Muscle of leg (tissue), 11 donors: ENCODE results near the gene ATP5IF1. TPM values are rescaled to one million over a fixed set of nuclear protein-coding genes. Genes with fewer than 3 reads are reported as not detected.

Experiments
- DNase-seq: peaks from one replicate; pipeline ENCODE4 v3.0.0; 2013
- H3K27ac ChIP-seq: one replicate; pipeline ENCODE4 v1.5.1; 2013; ENCODE audit warnings: mild to moderate bottlenecking, low read length, control low read depth
- H3K27me3 ChIP-seq: one replicate; pipeline ENCODE4 v1.6.1; 2013; ENCODE audit warnings: low read length; ENCODE audit not compliant: control insufficient read depth, insufficient read depth
- H3K36me3 ChIP-seq: one replicate; pipeline ENCODE4 v1.6.1; 2013; ENCODE audit warnings: low read length; ENCODE audit not compliant: control insufficient read depth, insufficient read depth
- H3K4me1 ChIP-seq: one replicate; pipeline ENCODE4 v1.6.1; 2013; ENCODE audit warnings: low read length; ENCODE audit not compliant: control insufficient read depth, insufficient read depth
- H3K4me3 ChIP-seq: one replicate; pipeline ENCODE4 v1.5.1; 2013; ENCODE audit warnings: low read length, control low read depth
- H3K9me3 ChIP-seq: replicated peaks from 2 replicates; pipeline ENCODE4 v1.6.1; 2013; ENCODE audit warnings: low read depth, low read length; ENCODE audit not compliant: control insufficient read depth
- WGBS: methylation state at CpG from one replicate; pipeline ENCODE4 v1.1.5; 2013; ENCODE audit warnings: missing lambda C conversion rate; ENCODE audit not compliant: insufficient coverage; 5-methylcytosine and 5-hydroxymethylcytosine counted together
- polyA plus RNA-seq, 8 donors: library from polyadenylated mRNA; unstranded; fragments of 120-200 nt; gene quantifications; one replicate each; pipeline versions ENCODE4 v1.2.1 to v1.2.3, GENCODE V29; 2013; ENCODE audit warnings: inconsistent platforms in 1 of 8, low replicate concordance in 1 of 8; ENCODE audit not compliant: insufficient read length in 8 of 8, insufficient read depth in 1 of 8
- total RNA-seq: library from RNA; stranded (reverse); fragments of 120-200 nt; gene quantifications from one replicate; pipeline ENCODE4 v1.2.4, GENCODE V29; 2013

ATP5IF1 gene
- total and polyA plus RNA-seq, 9 donors, result 72.7 to 116 (median 101) TPM

DNA sequence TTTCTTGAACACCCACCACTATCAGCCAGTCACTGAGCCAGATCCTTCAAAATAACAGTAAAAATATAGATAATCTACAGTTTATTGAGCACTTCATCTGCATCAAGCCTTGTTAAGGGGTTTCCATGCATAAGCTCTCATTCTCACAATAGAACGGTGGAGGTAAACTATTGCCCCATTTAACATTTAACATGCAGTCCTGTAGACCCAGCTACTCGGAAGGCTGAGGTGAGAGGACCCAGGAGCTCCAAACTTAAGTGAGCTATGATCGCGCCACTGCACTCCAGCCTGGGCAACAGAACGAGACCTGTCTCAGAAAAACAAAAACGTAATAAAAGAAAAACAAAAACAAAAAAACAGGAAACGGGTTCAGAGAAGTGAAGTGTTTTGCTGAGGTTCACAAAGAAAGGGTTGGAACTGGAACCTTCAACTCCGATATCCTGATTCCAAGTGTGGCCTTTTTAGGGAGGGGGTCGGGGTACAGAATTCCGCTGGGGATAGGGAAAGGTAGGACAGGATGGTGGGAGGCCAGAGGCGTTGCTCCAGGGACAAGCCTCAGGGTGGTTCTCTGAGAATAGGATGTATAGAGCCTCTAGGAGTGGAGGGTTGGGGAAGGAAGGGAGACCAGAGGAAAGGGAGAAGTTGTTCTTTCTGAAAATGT, 11.8 kb downstream of the ATP5IF1 start:
- Histone ChIP-seq H3K9me3 (no peaks in the 10 kb centered on the region), H3K4me3 (peak overlapping the region; percentile 70), H3K36me3 (peaks cover 3% of the 10 kb centered on the region), H3K27me3 (no peaks in the 10 kb centered on the region), H3K4me1 (peaks cover 18% of the 10 kb centered on the region), H3K27ac (peak overlapping the region; percentile 91)
- 68% methylated on average over 5 of the region's 11 CpGs for WGBS
- peak; percentile 33 for DNase-seq

DNA sequence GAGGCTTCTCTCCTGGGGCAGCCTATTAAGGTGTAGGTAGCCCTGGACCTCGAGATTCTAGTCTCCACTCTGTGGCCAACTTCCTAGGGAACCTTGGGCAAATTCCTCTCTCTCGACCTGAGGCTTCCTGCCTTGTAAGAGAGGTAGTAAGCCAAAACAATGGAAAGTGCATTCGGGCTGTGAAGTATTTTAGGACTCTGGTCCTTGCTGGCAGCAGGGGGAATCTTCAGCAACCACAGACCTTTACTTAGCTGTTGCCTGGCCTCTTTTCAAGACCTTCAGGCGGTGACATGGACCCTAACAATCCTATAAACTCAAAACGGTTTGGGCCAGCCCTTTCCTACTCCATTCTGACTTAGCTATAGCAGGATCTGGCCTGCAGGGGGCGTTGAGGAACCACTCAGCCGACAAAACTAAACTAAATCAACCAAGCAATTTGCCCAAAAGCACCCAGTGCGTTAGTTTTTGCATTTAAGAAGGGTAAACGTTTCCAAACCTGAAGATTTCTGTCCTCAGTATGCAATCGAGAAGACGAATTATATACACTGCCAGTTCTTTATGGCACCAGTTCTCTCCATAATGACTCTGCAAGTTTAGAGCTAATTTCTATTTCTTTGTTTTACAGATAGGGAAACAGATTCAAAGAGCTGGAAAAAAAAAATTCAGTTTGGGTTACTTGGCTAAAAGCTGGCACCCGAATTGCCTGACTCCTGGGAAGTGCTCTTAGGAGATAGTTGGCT, 12.5 kb downstream of the ATP5IF1 start:
- Histone ChIP-seq H3K4me1 (peaks cover 18% of the 10 kb centered on the region), H3K4me3 (no peak overlapping the region), H3K27me3 (no peaks in the 10 kb centered on the region)

DNA sequence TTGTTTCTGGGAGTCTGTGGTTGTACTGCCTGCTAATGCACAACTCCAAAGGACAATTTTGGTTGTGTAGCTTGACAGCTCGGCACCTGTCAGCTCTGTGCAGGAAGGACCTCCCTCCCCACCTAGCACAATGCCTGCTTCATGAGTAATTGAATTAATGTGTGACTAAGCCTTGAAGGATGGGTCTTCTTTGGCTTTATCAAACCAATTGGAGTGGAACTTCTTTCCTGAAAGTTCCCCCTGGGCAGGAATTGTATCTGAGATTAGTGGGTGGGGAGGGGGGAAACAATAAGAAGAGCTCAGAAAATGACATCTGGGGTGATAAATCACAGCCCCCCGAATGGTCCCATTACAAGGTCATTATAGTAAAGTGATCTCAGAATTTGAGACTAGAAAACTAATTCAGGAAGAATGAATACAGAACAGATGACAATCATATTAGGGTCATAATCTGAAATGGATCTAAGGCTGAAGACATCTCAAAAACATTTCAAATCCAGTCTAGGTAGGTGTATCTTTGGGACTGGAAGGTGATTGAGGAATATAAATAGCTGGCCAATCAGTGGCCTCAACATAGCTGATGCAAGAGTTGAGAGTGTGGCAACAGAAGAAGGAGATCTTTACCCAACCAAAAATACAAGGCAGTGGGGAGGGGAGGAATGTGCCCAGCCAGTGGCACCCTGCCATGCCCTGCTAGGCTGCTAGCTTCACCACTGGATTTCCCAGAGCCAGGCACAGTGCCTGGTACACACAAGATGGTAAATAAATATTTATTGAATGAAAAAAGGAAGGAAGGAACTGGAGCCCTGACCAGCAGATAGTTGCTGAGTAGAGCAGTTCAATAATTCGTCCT, 13.3 kb downstream of the ATP5IF1 start:
- WGBS, result no CpG with 5 or more reads among the region's 3 CpGs
- DNase-seq, result no peak
- Histone ChIP-seq H3K4me1 (peaks cover 18% of the 10 kb centered on the region), H3K27me3 (no peaks in the 10 kb centered on the region), H3K4me3 (no peak overlapping the region), H3K27ac (no peak overlapping the region), H3K36me3 (no peaks in the 10 kb centered on the region), H3K9me3 (no peaks in the 10 kb centered on the region)

More for the DNA sequence above, 12.5 kb downstream of the ATP5IF1 start:
- Histone ChIP-seq H3K27ac (peak overlapping the region; percentile 91), H3K36me3 (no peaks in the 10 kb centered on the region), H3K9me3 (no peaks in the 10 kb centered on the region)
- 0% methylated on average over 3 of the region's 12 CpGs for WGBS
- DNase-seq, result peak; percentile 85

DNA sequence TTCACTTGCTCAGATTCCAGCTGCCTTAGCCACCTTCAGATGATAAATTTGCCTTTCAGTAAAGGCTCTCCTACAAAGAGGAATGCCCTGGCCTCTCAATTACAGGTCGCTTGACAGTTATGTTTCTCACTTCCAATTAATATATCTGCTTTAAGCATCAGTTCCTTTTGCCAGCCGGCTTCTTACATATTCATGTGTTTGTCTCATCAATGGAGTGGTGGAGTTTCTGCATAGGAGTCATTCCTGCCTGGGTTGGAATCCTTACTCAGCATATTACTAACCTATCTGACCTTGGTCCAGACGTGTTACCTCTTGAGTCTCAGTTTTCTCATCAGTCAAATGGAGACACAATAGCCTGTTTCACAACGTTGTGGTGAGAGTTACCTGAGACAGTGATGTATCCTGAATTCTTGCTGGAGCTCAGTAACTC, 14.0 kb downstream of the ATP5IF1 start:
- H3K36me3 ChIP-seq, result no peaks in the 10 kb centered on the region
- no peaks in the 10 kb centered on the region for H3K9me3 ChIP-seq
- no peak overlapping the region for H3K27ac ChIP-seq
- H3K27me3 ChIP-seq, result no peaks in the 10 kb centered on the region
- H3K4me3 ChIP-seq, result no peak overlapping the region
- no CpG with 5 or more reads among the region's 4 CpGs for WGBS
- no peak for DNase-seq
- peaks cover 17% of the 10 kb centered on the region for H3K4me1 ChIP-seq

DNA sequence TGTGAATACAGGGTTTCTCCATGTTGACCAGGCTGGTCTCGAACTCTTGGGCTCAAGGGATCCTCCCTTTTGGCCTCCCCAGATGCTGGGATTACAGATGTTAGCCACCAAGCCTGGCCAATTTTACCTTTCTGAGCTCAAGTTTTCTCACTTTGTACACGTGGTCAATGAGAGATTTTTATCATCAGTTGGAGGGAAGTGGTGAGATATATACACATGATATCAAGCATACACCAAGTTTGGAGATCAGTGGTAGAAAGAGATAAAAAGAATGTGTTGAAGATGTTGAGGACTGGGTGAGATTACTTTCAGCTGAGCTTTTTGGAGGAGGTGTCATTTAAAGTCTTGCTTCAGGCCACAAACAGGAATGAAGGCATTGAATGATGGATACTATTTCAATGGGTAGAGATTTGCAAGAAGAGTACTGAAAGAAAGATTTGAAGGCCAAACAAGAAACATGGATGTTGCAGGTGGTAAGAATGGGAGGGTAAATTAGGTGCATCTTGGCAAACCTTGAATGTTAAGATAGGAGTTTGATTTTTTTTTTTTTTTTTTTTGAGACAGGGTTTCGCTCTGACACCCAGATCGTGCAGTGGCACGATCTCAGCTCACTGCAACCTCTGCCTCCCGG, 20.4 kb downstream of the ATP5IF1 start:
- Histone ChIP-seq H3K27ac (no peak overlapping the region), H3K9me3 (no peaks in the 10 kb centered on the region), H3K27me3 (peaks cover under 1% of the 10 kb centered on the region), H3K4me3 (no peak overlapping the region), H3K36me3 (no peaks in the 10 kb centered on the region), H3K4me1 (peaks cover 9% of the 10 kb centered on the region)
- no peak for DNase-seq
- WGBS, result 95% methylated on average over 5 of the region's 6 CpGs

DNA sequence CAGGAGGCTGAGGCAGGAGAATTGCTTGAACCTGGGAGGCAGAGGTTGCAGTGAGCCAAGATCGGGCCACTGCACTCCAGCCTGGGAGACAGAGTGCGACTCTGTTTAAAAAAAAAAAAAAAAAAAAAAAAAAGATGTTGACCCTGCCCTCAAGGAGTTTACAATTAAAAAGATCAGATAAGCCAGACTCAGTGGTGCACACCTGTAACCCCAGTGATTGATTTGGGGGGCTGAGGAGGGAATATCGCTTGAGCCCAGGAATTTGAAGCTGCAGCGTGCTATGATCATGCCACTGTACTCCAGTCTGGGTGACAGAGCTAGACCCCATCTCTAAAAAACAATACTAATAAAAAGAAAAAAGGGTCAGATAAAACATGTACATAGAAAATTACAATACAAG, 21.8 kb downstream of the ATP5IF1 start:
- WGBS, result no CpG with 5 or more reads among the region's 4 CpGs
- Histone ChIP-seq H3K27ac (no peak overlapping the region), H3K9me3 (no peaks in the 10 kb centered on the region), H3K36me3 (no peaks in the 10 kb centered on the region), H3K27me3 (peaks cover 5% of the 10 kb centered on the region), H3K4me3 (no peak overlapping the region), H3K4me1 (peaks cover 9% of the 10 kb centered on the region)
- DNase-seq, result no peak

DNA sequence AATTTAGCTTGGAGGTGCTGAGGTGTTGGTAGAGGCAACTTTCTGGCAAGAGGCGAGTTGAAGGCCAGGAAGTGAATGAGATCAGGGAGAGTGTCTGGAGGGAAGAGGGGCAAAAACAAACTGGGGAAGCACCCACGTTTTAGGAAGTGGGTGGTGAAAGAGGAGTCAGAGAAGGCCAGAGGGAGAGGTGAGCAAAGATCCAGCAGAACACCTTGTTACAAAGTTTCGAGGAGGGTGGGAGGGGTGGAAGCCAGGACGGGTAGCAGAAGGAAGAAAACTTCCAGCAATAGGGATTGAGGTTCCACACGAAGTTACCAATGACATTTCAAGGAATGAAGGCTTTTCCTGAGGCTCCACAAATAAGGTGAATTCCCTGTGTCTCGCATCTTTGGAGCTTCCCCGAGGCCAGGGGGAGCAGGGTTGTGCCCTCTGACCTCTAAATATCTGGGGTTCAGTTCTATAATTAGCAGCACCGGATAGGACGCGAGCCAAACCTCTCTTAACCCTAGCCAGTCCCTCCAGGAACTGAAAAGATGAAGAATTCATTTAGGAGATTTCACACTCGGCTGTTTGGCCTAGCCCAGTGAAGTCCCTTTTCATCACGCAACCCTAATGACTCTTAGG, 22.8 kb downstream of the ATP5IF1 start:
- 5% methylated on average over 9 of the region's 12 CpGs for WGBS
- H3K4me1 ChIP-seq, result peaks cover 9% of the 10 kb centered on the region
- H3K36me3 ChIP-seq, result no peaks in the 10 kb centered on the region
- no peak overlapping the region for H3K4me3 ChIP-seq
- no peak overlapping the region for H3K27ac ChIP-seq
- H3K27me3 ChIP-seq, result peaks cover 5% of the 10 kb centered on the region
- no peaks in the 10 kb centered on the region for H3K9me3 ChIP-seq
- no peak for DNase-seq

DNA sequence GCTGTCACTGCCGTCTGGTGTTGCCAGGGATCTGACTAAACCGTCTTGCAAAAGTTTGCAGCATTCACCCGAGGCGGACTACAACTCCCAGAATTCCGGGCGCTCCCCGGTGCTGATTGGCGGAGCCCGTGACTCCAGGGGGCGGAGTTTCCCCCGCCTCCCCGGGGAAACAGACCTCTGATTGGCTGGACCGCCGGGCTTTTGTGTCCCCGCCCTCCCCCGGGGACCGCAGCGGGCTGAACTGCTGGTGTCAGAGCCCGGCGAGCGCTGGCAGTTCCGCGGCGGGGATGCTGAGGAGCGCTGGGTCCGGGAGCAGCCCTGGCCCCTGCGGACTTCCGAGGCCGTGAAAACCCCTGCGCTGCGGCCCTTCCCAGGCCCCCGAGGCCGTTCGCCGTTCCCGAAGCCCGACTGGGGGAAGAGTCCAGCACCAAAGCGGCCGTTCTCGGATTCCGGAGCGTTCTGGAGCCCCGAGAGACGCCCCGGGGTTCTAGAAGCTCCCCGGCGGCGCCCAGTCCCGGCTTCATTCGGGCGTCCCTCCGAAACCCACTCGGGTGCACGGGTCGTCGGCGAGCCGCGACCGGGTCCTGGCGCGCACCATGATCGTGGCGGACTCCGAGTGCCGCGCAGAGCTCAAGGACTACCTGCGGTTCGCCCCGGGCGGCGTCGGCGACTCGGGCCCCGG, 23.5 kb downstream of the ATP5IF1 start, which contains the start of gene SESN2:
TSS of gene SESN2 (plus strand) at position 267 of the 682 bp plus-strand sequence. CDS start at position 597, 330 bp downstream.
- Histone ChIP-seq H3K27ac (peak within 1 kb of the TSS; percentile 93), H3K4me1 (peaks cover 9% of the 10 kb centered on the region), H3K27me3 (peaks cover 5% of the 10 kb centered on the region), H3K36me3 (no peaks in the 10 kb centered on the region), H3K4me3 (peak within 1 kb of the TSS; percentile 98), H3K9me3 (no peaks in the 10 kb centered on the region)
- peak; percentile 99 for DNase-seq
- WGBS, result under 1% methylated on average over 76 of the region's 76 CpGs
